ENCODE results near the gene DPF1.

DPF1 gene

DNA sequence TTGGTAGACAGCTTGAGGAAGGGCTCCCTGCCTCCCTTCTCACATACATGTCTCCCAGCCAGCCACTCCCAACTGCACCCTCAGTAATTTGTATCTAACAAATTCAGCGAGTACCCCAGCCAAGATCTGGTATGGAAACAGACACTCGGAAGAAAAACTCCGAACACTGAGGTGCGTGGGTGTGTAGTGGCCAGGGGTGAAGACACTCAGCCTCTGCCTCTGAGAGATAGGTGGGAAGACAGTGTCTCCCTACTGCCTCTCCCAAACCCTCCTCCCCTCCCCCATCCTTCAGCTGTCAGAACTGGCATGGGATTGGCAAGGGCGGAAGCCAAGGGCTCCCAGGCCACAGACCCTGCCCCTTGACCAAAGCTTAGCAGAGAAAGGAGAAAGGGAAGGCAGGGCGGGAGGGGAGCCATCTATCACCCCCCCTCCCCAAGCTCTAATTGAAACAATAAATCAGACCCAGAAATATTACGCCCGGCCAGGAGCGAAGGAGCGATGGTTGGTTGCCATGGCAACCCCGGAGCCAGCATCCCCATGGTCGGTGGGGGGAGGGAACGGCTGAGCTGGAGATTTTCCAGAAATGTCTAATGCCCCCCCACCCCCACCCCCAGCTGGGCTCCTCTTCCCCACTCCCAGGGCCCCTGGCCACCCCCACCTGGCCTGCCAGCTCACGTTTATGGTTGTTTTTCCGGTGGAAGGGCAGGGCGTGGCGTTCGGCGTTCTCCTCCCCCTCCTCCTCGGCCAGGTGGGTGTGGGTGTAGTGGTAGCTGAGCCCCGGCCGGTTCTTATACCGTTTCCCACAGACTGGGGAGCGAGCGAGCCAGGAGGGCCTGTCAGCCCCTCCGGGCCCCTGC, 7.0 kb downstream of the DPF1 start:
- DNase-seq: no peak

GRCh38 chr19:38213911-38214625, 10.0 kb downstream of the DPF1 start:
- DNase-seq: peak; percentile 41

- DNase-seq: no peak
These were observed 10.6 kb downstream of the DPF1 start for GRCh38 chr19:38213469-38213868.

- no peak for DNase-seq
These were observed 12.3 kb downstream of the DPF1 start for GRCh38 chr19:38211766-38212165.

- no peak for DNase-seq
These were observed 12.9 kb downstream of the DPF1 start for GRCh38 chr19:38211151-38211591.

- DNase-seq: no peak
These were observed 13.5 kb downstream of the DPF1 start for GRCh38 chr19:38210458-38210987.

GRCh38 chr19:38209671-38210457, 14.2 kb downstream of the DPF1 start:
- DNase-seq: no peak

- DNase-seq: no peak
These were observed 14.9 kb downstream of the DPF1 start for GRCh38 chr19:38209152-38209551.

- no peak for DNase-seq
These were observed 15.5 kb downstream of the DPF1 start for GRCh38 chr19:38208571-38208970.

- DNase-seq: no peak
These were observed 16.5 kb downstream of the DPF1 start for GRCh38 chr19:38207543-38207942.

- DNase-seq: no peak
These were observed 17.1 kb downstream of the DPF1 start for GRCh38 chr19:38206928-38207327.

- no peak for DNase-seq
These were observed 17.8 kb downstream of the DPF1 start for GRCh38 chr19:38206006-38206745.

DNA sequence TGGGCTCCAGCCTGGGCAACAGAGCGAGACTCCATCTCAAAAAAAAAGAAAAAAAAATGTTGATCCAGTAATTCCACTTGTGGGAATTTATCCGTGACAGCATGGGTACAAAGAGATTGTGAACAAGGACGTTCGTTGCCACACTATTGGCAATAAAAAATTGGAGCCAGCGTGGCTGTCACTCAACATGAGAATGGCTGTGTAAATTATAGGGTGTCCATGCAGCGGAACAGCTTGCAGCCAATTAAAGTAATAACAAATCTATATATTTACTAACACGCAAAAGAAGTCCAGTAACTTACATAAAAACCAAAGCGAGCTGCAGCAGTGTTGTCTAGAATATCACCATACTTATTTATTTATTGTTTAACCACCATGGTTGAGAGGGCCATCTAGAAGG, 19.3 kb downstream of the DPF1 start:
- no peak for DNase-seq

DNA sequence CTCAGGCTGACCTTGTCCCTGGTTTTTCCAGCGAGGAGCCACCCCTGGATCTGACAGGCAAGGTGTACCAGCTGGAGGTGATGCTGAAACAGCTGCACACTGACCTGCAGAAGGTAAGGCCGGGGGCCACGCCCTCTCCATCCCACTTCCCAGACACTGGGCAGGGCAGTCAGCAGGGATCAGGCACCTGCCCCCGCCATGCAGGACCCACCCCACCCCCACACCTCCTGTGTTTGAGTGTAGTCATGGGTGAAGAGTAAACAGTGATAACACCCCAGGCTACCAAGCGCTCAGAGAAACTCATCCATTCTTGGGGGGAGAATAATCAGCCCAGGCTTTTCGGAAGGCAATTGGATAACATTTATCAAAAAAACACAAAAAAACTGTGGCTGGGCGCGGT, 19.9 kb downstream of the DPF1 start:
- DNase-seq: no peak

DNA sequence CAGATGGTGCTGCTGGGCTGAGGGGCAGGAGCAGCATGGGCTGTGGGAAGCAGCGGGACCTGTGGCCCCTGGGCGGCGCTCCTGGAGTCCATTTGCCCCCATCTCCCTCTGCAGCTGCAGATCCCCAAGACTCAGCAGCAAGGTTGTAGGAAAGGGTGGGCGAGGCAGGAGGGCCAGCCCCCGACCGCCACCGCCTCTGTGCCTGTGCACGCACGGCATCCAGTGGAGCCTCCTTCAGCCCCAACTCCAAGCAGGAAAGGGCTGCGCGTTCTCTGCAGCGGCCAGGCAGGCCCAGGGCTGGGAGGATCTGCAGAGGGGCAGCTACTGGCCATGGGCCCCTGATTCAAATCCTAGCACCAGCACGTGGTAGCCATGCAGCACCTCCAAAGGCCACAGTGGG, 20.8 kb downstream of the DPF1 start:
- no peak for DNase-seq

- no peak for DNase-seq
These were observed 21.5 kb downstream of the DPF1 start for GRCh38 chr19:38202504-38202903.

- no peak for DNase-seq
These were observed 22.3 kb downstream of the DPF1 start for GRCh38 chr19:38201731-38202130.

DNA sequence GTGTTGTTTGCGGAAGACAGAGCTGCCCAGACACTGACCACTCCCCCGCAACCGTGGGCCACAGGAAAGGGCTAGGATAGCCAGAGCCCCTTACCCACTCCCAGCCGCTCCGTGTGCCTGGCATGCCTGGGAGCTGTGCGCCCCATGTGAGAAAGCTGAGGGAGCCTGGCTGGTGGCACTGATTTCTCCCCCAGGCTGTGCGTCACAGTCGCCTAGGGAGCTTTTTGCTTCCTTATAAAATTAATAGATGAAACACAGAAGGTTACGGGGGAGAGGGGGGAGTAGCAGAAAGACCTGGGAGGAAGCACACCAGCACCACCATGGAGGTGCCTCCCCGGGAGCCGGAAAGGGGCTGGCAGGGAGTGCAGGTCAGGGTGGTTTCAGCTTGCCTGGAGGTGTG, 24.7 kb downstream of the DPF1 start:
- DNase-seq: no peak

DNA sequence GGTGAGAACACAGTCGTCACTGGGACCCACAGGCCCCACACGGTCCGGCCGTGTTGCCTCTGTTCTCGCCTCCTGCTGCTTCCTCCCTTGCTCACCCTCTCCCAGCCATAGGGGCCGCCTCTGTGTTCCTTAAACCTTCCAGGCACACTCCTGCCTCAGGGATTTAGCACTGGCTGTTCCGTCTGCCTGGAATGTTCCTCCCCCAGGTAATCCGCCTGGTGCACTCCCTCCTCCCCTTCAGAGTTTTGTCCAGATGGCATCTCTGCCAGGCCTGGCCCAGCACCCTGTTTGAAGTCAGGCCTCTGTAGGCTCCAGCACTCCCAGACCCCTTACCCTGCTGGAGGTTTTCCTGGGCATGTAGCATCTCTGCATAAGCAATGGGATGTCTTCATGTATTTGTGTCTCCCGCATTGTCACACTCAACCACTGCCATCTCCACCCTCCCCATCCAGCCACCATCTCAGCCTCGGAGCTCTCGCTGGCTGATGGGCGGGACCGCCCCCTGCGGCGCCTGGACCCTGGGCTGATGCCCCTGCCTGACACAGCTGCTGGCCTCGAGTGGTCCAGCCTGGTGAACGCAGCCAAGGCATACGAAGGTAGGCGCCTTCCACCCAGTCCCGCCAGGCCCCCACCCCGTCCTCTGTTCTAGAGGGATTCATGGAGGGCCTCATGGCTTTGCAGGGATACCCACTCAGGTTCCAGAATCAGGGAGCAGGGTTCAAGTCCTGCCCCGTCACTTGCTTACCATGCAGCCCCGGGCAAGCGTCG, 25.9 kb downstream of the DPF1 start:
- no peak for DNase-seq

DNA sequence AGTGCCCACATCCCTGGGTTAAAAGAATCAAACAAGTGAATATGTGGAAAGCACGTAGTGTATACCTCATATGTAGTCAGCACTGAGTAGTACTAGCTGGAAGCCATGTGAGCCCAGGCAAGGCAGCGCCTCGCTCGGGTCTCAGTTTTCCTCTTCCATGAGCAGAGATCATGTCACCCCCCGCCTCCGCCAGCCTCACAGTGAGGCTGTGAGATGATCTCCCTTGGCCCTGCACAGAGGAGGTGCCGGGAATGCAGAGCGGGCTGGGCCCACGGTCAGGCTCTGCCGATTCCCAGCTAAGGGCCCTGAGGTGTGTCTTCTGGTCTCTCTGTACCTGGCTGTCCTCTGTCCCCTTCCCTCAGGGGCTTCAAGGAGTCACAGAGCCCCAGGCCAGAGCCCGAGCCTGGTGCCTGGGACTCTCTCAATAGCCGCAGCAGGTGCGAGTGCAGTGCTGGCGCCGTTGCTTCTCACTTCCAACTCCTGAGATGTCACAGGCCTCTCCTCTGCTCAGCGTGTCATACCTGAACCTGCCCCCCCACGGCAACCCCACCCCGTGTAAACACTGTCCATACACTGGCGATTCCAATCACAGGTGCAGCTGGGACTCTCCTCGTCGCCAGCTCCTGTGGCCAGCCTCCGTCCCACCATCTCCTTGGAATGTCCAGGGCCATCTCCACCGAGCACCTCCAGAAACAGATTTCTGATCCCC, 26.9 kb downstream of the DPF1 start:
- DNase-seq: no peak

- DNase-seq: no peak
These were observed 27.7 kb downstream of the DPF1 start for GRCh38 chr19:38196245-38196837.

Measured in stimulated activated CD4-positive, alpha-beta T cell treated with anti-CD3 and anti-CD28 coated beads, Interleukin-4, amount 100 ng/mL, for 1 hour (primary cell).